Measurements from ENCODE around the gene ARFRP1.

Gene ARFRP1, protein sequence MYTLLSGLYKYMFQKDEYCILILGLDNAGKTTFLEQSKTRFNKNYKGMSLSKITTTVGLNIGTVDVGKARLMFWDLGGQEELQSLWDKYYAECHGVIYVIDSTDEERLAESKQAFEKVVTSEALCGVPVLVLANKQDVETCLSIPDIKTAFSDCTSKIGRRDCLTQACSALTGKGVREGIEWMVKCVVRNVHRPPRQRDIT

DNA sequence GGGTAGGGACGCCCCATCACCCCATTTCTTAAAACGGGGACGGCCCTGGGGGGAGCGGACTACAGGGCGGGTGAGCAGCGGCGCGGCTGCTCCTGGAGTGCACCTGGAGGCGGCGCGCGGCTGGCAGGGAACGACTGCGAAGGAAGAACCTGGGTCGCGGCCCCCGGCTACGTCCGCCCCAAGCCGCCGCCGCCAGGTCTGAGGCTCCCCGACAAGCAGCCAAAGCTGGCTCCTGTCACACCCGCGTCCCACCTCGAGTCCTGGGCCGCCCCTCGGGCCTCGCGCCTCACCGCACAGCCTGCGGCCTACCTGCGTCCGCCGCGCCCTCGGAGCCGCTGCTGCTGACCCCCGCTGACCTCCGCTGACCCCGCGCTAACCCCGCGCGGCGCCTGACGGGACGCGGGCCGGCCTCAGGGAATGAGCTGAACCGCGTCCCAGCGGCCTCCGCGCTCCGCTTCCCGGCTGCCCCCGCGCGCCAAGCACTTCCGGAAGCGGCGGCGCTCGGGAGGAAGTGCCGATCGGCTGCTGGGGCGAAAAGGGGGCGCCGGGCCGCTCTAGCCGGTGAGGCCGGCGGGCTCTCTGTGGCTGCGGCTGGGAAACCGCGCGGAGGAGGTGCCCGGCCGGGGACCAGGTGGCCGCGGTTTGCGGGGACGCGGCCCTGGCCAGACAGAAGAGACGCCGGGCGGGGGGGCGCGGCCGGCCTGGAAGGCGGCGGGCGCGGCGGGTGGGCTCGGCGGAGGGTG lies at the start of gene ARFRP1, which contains the start of gene ZGPAT:
Gene ARFRP1, minus strand, starts transcription at position 419 of the 743 bp plus-strand sequence. CDS start 885 bp downstream, outside the sequence.
Gene ZGPAT, plus strand, starts transcription at position 482 of the 743 bp plus-strand sequence. CDS start 542 bp downstream, outside the sequence.
- DNase-seq: peak in 1 of 2 experiments; percentile 15

DNA sequence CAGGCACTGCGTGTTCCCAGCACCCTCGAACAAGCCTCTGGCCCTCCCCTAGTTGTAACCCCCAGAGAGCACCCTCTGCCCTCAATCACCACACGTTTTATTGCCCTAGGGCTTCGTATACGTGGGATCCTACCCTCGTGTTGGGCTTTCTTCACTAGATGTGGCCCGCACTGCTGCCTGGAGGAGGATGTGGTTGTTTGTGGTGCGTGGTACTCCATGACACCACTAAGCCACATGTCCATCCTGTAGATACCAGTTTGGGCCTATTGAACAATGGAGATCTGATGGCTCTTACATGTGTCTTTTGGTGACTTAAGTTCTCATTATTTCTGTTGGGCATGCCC lies 48.8 kb upstream of the ARFRP1 start:
- no peak for DNase-seq

DNA sequence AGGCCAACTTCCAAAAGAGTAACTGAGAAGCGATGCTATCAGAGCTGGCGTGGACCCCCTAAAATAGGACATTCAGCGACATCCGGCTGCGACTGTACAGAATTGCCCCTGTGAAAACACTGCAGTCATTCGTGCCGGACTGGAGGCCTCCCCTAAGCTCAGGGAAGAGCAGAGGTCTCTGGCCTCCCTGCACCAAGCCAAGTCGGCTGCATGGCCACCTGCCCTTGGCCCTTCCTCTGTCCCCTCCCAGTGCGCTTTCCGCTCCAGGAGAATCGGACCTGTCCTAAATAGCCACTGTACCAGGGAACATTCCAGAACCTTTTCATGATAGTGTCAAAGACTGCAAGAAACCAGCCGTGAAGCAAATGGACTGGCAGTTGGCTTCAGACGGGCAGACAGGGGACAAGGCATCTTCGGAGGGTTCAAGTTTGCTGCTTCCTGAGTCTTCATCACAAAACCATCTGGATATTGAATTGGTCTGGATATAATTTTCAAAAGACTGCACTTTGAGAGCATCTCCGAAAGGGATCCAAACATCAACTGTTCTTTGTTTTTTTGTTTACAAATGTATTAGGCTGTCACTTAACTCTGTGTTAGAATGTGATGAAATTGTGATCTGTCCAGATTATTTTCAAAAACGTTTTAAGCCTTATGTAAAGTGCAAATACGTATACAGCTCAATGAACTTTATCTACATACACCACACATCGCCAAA lies 48.3 kb upstream of the ARFRP1 start:
- no peak for DNase-seq

DNA sequence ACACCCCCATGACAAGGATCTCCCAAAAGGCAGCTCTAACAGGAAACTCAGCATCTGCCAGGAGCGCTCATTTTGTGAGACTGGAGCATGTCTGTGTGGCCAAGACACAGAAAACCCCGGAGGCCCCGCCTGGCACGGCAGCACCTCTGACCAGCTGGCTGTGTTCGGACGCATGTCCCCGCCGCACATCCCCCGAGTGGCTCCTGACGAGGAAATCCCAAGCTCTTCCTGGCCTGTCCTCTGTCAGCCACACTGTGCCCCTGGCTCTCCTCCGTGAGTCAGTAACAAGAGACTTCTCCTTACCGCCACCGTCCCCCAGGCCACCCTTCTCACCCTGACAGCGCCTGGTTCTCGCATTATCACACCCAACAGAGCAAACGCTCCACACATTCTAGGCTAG lies 46.2 kb upstream of the ARFRP1 start:
- no peak for DNase-seq

DNA sequence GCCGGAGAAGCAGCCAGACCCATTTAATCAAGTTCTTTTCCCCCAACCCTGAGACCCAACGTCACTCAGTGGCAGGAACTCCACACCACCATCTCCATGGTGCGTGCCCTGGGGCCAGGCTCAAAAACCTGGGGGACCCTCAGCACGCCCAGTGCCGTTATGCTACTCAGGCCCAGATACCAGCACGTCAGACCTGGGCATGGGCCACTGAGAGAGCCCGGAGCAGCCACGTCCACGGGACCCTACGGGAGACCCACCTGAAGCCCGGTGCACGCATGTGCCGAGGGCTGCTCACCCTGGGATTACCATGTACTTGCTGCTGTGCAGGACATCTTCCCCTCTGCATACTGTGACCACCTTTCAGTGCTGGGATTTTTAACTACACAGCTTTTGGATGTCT lies 45.6 kb upstream of the ARFRP1 start:
- no peak for DNase-seq

DNA sequence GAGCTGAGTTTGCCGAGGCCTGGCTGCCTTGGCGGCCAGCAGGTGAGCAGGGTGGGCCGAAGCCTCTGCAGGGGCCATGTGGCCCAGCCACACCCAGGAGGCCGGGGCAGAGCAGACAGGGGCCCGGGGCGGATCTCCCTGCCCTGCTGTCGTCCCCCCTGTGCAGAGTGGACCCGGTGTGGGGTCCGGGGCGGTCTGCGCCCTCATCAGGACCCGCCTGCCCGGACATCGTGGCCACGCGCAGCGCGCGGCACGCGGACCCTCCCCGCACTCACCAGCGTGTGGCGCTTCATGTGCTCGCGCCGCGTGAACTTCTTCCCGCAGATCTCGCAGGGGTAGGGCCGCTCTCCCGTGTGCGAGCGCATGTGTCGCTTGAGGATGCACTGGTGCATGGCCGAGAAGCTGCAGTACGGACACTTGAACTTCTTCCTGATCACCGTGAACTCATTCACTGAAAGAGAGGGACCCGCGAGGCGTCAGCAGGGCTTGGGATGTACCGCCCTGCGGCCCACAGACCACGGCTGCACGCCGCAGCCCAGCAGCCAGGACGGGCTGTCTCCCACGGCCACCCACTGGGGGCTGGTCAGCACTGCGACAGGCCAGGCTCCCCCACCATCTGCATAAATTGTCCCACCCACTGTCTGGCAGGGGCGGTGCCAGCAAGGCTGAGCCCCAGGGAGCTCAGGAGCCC lies 44.8 kb upstream of the ARFRP1 start:
- DNase-seq: no peak

DNA sequence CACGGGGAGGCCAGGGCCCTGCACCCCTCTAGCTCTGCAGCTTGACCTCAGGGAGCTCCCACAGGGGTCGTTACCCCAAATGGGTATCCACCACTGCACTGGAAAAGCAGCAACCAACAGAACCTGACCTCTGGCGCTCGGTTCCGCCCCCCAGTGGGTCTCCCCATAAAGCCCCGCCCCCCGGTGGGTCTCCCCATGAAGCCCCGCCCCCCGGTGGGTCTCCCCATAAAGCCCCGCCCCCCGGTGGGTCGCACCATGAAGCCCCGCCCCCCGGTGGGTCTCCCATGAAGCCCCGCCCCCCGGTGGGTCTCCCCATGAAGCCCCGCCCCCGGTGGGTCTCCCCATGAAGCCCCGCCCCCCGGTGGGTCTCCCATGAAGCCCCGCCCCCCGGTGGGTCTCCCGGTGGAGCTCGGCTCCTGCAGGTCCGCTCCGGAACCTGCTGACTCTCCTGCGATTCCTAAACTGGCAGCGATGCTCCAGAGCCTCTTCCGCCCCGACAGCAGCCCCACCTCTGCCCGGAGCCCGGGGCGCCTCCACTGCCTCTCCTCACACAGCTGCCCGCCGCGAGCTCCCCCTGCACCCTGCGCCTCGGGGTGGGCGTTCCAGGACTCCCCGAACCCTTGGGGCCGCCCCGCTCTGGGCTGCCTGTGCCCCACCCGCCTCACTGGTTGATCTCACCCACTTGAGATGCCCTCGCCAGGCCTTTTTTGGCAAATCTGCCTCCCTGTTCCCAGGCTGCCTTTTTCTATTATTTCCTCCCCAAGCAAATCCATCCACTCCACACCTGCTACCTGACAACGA lies 43.9 kb upstream of the ARFRP1 start:
- no peak for DNase-seq

DNA sequence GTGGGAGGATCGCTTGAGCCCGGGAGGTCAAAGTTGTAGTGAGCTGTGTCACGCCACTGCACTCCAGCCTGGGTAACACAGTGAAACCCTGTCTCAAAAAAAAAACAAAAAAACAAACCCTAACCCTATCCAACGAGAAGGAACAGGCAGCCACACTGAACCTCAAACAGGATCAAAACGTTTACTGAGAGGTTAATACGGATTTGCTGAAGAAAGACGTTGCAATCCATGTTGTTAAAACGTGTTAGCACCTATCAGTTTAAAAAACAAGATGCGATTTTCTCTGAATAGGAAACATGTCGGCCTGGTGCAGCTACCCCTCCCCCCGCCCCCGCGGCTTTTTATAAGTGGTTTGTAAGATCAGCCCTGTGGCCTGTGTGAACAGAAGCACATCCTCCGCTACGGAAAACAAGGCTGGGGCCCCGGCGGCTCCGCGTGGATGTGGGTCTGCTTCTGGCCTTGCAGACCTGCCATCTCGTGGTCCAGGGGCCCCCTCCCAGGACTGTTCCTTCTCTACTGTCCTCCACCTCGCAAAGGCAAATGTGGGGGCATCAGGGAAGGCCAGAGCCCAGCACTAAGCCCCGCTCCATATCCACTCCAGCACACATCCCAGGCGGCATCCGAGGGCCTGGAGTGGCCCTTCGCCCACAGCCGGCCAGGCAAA lies 43.2 kb upstream of the ARFRP1 start:
- no peak for DNase-seq

DNA sequence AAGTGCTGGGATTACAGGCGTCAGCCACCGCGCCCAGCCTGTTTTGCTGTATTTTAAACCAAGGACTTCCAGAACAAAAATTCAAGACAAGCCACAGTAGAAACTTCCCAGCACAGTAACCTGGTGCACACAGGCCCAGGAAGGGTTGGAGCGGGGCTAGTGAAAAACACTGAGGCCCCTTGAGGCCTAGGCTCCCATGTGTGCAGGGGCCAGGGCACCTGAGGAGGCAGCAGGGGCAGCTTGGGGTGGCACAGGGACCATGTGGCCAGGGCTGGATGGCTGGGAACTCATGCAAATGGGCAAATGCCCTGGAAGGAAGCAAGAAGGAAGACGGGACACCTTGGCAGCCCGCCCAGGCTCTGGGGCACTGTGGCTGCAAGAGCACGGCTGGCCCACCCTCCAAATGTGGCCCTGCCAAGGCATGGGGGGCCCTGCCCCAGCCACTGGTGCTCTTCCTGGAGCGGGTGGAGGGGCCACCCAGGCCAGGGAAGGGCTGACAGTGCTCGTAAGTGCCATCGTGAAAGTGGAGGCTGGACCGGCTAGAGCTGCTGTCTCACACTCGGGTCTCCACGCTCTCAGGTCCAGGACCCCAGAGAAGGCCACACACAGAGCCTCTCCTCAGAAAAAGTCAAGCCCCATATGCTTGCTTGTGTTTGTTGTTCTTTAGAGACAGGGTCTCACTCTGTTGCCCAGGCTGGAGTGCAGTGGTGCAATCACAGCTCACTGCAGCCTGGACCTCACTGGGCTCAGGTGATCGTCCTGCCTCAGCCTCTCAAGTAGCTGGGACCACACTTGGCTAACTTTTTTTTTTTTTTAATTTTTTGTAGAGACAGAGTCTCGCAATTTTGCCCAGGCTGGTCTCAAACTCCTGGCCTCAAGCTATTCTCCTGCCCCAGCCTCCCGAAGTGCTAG lies 42.1 kb upstream of the ARFRP1 start:
- no peak for DNase-seq

DNA sequence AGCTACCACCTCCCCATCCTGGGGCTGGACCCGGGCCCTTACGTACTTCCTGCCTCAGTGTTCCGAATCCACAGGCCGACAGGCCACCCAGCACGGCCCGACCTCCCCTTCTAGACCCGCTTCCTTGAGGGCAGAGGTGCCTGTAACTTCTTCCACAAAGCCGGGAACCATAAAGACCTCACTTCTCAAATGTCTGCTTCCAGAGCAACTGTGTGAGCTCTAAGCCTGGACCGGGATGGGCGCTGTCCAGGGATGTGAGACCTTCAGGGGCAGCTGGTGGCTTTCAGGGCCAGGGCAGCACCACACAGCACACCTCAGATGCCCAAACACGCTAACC lies 41.1 kb upstream of the ARFRP1 start:
- DNase-seq: no peak

DNA sequence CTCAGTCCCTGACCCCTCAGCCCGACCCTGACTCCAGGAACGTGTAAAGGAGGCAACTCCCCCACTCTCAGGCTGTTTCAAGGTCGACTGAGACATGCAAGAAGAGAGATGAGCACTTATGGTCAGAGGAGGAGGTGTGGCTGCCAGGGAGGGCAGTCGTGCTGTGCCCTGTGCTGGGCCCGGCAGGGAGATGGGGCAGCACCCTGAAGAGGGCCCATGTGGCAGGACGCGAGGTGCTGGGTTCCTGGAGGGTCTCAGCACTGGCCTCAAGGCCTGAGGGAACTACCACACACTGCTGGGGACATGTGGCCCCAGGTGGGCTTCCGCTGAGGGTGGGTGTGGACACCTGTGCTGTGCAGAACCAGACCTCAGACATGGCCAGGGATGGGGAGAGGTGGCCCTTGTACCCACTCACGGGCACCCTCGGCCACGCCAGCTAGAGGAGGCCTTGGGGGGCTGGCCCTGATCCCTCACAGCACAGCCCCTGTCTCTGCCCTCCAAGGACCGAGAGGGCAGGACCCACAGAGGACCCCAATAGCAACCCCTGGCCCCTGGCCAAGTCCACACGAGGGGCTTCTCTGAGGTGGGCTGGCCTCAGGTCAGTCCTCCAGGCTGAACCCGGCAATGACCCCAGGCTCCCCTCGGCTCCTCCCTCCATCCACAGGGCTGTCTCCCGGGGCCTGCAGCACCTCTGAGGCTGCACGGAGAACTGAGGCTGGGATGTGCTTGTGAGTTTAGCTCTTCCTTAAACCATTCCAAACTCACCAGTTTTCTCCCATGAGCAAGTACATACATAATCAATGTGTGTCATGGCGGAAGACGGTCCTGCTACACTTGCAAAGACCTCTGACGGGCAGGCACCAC lies 40.5 kb upstream of the ARFRP1 start:
- no peak for DNase-seq

DNA sequence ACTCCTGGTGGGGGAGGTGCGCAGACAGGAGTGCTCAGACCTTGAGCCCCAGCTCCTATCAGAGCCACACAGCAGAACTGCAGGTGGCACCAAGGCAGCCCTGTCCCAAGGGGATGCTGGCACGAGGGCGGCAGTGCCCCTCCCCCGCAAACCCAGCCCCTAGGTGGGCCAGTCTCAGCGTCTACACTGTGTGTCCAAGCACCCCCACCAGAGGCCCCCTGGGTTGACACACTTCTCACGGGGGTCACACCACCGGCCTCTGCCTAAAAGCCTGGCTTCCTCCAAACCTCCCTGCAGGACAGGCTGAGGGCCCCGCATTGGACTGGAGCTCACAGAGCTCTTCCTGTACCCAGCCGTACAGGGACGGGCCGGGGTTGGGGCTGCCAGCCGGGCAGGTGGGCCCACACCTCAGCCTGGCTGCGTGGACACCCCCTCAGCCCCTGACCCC lies 39.9 kb upstream of the ARFRP1 start:
- DNase-seq: no peak

DNA sequence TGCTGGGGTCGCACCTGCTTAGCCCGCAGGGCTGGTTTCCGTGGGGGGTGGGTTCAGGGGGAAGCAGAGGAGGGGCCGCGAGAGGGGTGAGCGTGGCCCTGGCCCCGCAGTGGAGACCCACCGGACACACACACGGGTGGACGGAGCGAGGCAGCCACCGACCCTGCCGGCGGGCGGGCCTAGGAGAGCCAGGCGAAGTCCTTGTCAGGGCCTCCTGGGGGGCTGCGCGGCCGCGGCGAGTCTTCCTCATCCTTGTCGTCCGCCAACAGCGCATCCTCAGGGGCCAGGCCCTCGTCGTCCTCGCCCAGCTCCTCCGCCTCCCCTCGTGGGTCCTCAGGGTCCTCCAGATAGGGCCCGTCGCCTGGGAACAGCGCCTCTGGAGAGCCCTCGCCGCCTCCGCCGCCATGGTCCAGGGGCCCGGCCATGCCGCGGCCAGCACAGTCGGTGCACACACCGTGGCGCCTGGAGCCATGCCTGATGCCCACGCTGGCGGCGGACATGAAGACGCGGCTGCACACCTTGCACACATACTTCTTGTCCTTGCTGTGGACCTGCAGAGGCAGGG lies 39.1 kb upstream of the ARFRP1 start:
- no peak for DNase-seq

DNA sequence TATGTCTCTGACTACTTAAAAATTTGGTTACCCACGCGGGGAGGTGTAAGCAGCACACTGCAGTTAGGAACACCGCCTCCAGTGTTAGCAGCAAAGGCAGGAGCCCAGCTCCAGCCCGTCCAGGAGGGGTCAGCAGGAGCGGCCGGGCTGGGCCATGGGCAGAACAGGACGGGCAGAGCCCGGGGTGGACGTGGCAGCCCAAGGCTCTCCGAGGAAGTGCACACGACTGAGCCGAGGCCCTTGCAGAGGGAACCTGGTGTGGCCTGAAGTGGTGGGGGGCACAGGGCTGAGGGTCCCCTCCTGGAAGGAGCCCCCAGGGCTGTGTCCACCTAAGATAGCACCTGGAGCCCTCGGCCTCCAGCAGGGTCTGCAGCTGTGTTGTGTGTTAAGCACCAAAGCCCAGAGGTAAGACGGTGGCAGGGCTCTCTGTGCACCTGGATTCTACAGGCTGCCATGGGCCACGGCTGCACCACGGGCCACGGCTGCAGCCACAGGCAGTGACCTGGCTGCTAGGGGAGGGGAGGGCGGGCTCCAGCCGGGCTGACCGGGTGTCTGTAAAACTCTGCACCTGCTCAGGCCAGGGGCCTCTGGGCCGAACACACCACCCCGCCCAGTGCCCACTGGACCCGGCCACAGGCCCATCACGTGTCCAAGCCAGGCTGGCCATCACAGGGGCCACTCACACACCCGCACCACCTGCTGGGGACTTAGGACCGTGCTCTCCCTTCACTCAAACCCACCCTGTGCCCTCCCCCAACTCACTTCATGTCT lies 38.4 kb upstream of the ARFRP1 start:
- DNase-seq: no peak

DNA sequence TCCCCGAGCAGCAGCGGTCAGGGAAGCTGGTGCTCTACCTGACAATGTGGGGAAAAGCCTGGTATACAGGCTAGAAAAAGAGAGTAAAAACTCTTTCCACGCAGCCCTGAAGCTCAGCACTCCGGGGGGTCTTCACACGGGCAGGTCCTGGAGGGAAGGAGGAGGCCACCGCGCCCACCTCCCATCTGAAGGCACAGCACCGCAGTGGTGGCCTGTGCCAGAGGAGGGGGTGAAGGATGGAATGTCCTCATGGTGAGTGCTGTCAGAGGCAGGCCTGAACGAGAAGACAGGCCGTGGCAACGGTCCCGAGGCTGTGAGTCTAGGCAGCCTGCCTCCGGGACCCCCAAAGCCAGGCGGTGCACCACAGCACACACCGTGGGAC lies 37.6 kb upstream of the ARFRP1 start:
- DNase-seq: no peak

DNA sequence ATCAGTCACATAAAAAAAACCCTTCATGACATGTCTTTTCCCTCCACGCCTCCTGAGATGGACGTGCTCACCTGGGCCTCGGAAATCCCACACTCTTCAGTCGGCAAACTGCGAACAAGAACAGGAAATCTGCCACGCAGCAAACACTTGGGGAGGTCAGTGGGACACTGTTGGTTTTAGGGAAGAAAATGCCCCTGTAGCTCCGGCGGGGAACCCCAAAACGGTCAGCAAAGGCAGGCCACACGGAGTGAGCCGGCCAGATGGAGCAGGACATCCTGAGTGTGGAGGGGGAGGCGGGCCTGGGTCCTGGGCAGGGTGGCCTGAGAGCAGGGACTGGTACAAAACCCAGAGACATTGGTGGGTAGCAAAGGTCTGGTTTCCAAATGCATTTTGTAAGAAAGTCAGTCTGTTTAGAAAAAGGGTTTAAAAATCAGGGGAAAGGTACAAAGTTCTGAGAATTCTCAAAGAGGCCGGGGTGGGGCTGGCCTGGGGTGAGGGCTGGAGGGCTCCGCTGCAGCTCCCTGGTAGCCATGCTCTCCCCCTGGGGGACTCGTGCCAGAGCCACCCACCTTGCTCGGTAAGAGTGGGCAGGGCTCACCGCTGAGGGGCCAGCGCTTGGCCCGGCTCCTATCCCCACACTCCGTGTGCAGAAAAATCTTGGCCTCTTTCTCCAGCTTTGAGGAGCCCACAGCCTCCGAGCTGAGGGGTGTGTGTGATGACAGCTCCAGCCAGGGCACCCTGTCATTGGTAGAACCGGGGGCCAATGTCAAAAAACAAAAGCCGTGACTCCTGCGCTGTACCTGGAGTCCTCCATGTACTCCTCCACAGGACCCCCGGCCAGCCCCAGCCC lies 37.0 kb upstream of the ARFRP1 start:
- no peak for DNase-seq

DNA sequence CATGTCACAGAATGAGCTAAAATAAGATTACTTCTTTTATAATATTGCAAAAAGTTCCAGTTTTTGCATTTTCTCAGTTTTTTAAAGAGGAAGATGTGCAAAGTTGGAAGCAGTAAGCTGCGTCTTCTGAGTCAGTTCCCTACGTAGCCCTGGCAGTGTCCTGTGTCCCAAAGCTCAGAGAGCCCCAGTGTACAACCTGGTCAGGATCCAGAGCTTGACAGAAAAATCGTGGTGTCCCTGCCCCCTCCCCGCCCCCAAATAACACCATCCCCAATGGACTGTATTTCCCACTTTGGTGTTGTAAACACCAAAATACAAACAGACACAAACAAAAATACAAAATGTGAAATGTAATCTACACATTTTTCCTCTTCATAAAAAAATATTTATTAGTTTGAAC lies 36.4 kb upstream of the ARFRP1 start:
- no peak for DNase-seq
